SK-N-MC (cell line): ENCODE measurements around the gene ACE.

Source experiments
- DNase-seq: peaks from one replicate; pipeline ENCODE4 v3.0.0-alpha.2; 2011; ENCODE audit warnings: low read depth, low spot score
- H3K27ac ChIP-seq: fragments of 200-600 bp; sonication (generic); 2 replicates; pipeline ENCODE4 v1.5.1; 2016; ENCODE audit warnings: mixed run types
- H3K36me3 ChIP-seq: fragments of 200-600 bp; sonication (generic); 2 replicates; pipeline ENCODE4 v1.6.1; 2017; ENCODE audit warnings: antibody characterized with exemption, low read length, mixed read lengths; ENCODE audit not compliant: insufficient read depth
- H3K4me3 ChIP-seq: fragments of 200-600 bp; sonication (generic); 2 replicates; pipeline ENCODE4 v1.5.1; 2016
- H3K9ac ChIP-seq: fragments of 200-600 bp; sonication (generic); 2 replicates; pipeline ENCODE4 v1.8.0; 2017; ENCODE audit warnings: mixed run types, mixed read lengths; ENCODE audit not compliant: insufficient read length
- H3K9me3 ChIP-seq: fragments of 200-600 bp; sonication (generic); 2 replicates; pipeline ENCODE4 v1.6.1; 2017; ENCODE audit warnings: low read depth, mild to moderate bottlenecking, antibody characterized with exemption, low read length, moderate library complexity, mixed read lengths
- EZH2 ChIP-seq: fragments of 200-600 bp; sonication (generic); IDR thresholded peaks from one replicate; pipeline ENCODE4 v1.6.1; 2017; ENCODE audit warnings: antibody characterized with exemption
- FOXP2 ChIP-seq: optimal IDR thresholded peaks from 2 replicates; pipeline ENCODE3; 2011; ENCODE audit warnings: mild to moderate bottlenecking, moderate library complexity; ENCODE audit not compliant: insufficient read depth; ENCODE audit errors: extremely low read length, control extremely low read depth
- POLR2AphosphoS5 ChIP-seq: IDR thresholded peaks from 2 replicates; pipeline ENCODE4 v1.6.1; 2012; ENCODE audit warnings: mild to moderate bottlenecking, low read depth, low read length, borderline replicate concordance

Gene ACE

GRCh38 chr17:63496663-63497400 is 20.0 kb downstream of the ACE start:
- H3K36me3 ChIP-seq: no peaks in the 10 kb centered on the region
- TF ChIP-seq EZH2 (no peak), FOXP2 (no peak), POLR2AphosphoS5 (no peak)
- H3K9ac ChIP-seq: no peak overlapping the region
- no peak overlapping the region for H3K4me3 ChIP-seq
- H3K27ac ChIP-seq: no peak overlapping the region
- DNase-seq: no peak
- H3K9me3 ChIP-seq: no peaks in the 10 kb centered on the region

- H3K9ac ChIP-seq: no peak overlapping the region
- no peak overlapping the region for H3K4me3 ChIP-seq
- no peak for DNase-seq
- TF ChIP-seq EZH2 (no peak), POLR2AphosphoS5 (no peak), FOXP2 (no peak)
- no peaks in the 10 kb centered on the region for H3K36me3 ChIP-seq
- no peaks in the 10 kb centered on the region for H3K9me3 ChIP-seq
- no peak overlapping the region for H3K27ac ChIP-seq
Measured at GRCh38 chr17:63497708-63498483, 21.0 kb downstream of the ACE start.

DNA sequence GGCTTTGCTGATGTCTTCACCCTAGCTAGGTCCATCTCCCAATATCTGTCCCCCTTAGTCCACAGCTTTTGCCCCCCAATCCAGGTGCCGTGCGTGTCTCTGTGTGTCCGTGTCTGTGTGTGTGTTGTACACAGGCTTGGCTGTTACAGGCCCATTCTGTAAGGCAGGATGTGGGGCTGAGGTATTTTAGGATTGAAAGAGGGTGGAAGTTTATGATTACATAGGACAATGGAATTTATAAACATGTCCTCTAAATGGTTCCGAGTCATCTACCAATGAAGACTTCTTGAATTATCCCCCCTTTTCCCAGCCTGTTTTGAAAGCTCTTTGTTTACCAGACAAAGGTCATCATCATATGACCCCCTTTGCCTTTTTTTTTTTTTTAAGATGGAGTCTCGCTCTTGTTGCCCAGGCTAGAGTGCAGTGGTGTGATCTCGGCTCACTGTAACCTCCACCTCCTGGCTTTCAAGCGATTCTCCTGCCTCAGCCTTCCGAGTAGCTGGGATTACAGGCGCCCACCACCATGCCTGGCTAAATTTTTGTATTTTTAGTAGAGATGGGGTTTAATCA is 21.9 kb downstream of the ACE start:
- TF ChIP-seq FOXP2 (no peak), POLR2AphosphoS5 (no peak), EZH2 (no peak)
- H3K4me3 ChIP-seq: no peak overlapping the region
- H3K9ac ChIP-seq: no peak overlapping the region
- no peak for DNase-seq
- H3K27ac ChIP-seq: no peak overlapping the region
- H3K9me3 ChIP-seq: no peaks in the 10 kb centered on the region
- no peaks in the 10 kb centered on the region for H3K36me3 ChIP-seq

DNA sequence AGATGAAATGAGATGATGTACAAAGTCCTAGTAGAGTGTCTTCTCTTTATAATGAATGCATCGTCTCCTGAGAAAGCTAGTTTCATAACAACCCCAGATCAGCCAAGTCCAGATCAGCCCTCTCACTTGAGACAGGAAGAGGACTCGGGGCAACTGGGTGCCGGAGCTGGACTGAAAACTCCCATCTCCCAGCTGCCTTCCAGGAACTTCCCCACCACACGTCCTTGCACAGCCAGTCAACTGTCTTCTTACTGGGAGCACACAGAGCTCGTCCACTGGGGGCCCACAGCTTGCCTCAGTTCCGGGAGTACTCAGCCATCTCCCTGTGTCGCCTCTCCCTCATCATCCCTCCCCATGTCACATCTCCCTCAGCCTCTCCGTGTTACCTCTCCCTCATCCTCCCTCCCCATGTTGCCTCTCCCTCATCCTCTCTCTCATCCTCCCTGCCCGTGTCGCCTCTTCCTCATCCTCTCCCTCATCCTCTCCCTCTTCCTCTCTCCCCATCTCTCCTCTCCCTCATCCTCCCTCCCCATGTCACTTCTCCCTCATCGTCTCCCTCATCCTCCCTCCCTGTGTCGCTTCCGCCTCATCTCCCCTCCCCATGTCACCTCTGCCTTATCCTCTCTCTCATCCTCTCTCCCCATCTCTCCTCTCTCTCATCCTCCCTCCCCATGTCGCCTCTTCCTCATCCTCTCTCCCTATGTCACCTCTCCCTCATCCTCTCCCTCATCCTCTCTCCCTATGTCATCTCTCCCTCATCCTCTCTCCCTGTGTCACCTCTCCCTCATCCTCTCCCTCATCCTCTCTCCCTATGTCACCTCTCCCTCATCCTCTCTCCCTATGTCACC is 23.9 kb downstream of the ACE start:
- H3K27ac ChIP-seq: no peak overlapping the region
- no peak overlapping the region for H3K9ac ChIP-seq
- no peak overlapping the region for H3K4me3 ChIP-seq
- H3K9me3 ChIP-seq: no peaks in the 10 kb centered on the region
- H3K36me3 ChIP-seq: no peaks in the 10 kb centered on the region
- no peak for DNase-seq
- TF ChIP-seq POLR2AphosphoS5: no peak
- no peak for TF ChIP-seq EZH2
- TF ChIP-seq FOXP2: no peak

GRCh38 chr17:63503341-63503705 is 26.5 kb downstream of the ACE start:
- Histone ChIP-seq H3K9me3 (no peaks in the 10 kb centered on the region), H3K27ac (no peak overlapping the region), H3K4me3 (no peak overlapping the region), H3K9ac (no peak overlapping the region), H3K36me3 (no peaks in the 10 kb centered on the region)
- no peak for TF ChIP-seq EZH2
- no peak for TF ChIP-seq POLR2AphosphoS5
- no peak for TF ChIP-seq FOXP2
- no peak for DNase-seq

DNA sequence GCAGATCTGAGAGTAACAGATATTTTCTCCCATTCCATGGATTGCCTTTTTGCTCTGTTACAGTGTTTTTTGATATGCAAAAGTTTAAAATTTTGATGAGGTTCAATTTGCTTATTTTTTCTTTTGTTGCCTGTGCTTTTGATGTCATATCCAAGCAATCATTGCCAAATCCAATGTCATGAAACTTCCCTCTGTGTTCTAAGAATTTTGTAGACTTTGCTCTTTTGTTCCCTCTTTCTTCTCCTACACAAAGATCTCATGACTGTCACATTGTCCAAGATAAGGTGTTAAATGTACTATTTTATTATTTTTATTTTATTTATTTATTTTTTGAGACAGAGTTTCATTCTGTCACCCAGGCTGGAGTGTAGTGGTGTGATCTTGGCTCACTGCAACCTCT is 27.4 kb downstream of the ACE start:
- no peak for TF ChIP-seq FOXP2
- TF ChIP-seq POLR2AphosphoS5: no peak
- no peak for TF ChIP-seq EZH2
- Histone ChIP-seq H3K36me3 (no peaks in the 10 kb centered on the region), H3K9me3 (no peaks in the 10 kb centered on the region), H3K27ac (no peak overlapping the region), H3K4me3 (no peak overlapping the region), H3K9ac (no peak overlapping the region)
- no peak for DNase-seq

DNA sequence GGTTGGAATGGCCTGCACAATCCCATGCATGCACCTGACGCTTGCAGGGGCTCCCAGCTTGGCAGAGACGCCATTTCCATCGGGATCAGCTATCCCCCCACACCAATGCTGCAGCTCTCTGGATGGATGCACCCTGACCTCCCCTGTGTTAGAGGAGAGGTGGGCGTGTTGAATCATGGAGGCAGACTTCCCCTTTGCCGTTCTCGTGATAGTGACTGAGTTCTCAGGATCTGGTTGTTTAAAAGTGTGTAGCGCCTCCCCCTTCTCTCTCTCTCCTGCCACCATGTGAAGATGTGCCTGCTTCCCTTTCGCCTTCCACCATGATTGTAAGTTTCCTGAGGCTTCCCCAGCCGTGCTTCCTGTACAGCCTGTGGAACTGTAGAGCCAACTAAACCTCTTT is 28.5 kb downstream of the ACE start:
- Histone ChIP-seq H3K4me3 (no peak overlapping the region), H3K36me3 (no peaks in the 10 kb centered on the region)
- TF ChIP-seq EZH2: no peak
- no peak for TF ChIP-seq FOXP2
- TF ChIP-seq POLR2AphosphoS5: no peak

GRCh38 chr17:63506627-63507026 is 29.8 kb downstream of the ACE start:
- Histone ChIP-seq H3K27ac (no peak overlapping the region), H3K9me3 (no peaks in the 10 kb centered on the region), H3K36me3 (no peaks in the 10 kb centered on the region), H3K9ac (no peak overlapping the region), H3K4me3 (no peak overlapping the region)
- no peak for TF ChIP-seq EZH2
- TF ChIP-seq FOXP2: no peak
- no peak for TF ChIP-seq POLR2AphosphoS5
- no peak for DNase-seq

More for the DNA sequence above, 28.5 kb downstream of the ACE start:
- H3K27ac ChIP-seq: no peak overlapping the region
- no peaks in the 10 kb centered on the region for H3K9me3 ChIP-seq
- no peak overlapping the region for H3K9ac ChIP-seq
- DNase-seq: no peak
